NT2/D1 (cell line): Measurements from ENCODE around the gene PRTG.

Source experiments
- SUZ12 ChIP-seq: IDR thresholded peaks from 2 replicates; pipeline ENCODE4 v1.6.1; 2011; ENCODE audit not compliant: insufficient read length, insufficient read depth; ENCODE audit errors: extremely low read depth
- YY1 ChIP-seq: IDR thresholded peaks from 2 replicates; pipeline ENCODE4 v1.6.1; 2011; ENCODE audit not compliant: insufficient read length, insufficient read depth
- ZNF274 ChIP-seq: IDR thresholded peaks from 2 replicates; pipeline ENCODE4 v1.6.1; 2011; ENCODE audit warnings: mild to moderate bottlenecking, low read depth, low read length

DNA sequence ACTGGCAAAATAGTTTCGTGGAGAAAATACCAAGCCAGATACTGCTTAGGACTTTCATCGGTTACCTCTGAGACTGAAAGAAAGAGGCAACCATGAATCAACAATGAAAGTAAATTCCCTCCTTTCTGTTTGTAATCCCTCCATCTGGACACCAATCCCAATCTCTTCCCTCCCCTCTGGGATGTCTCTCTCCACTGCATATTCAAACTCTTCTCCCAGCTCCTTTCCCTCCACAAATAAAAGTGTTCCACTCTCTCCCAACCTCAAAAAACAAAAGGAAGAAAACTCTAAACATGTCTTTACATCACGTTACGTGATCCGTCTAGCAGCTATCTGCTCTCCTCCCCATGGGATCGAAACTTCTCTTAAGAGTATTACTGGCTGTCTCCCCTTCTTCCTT, 55.2 kb downstream of the PRTG start:
- TF ChIP-seq ZNF274 (no peak), YY1 (no peak), SUZ12 (no peak)
